Mucosa of descending colon (tissue), 3 donors: ENCODE data around the gene GFOD1. TPM values are rescaled to one million over a fixed set of nuclear protein-coding genes. Genes with fewer than 3 reads are reported as not detected.
"Not testable (repeated sequence)": the region's sequence is repeated elsewhere in the genome, so short reads cannot be mapped to it uniquely, and the experiment has no call there.

ENCODE experiments used
- ATAC-seq: fragments of 200-7000 bp; cut with Tn5 transposase; one replicate; pipeline ENCODE4 v1.9.1; 2020; ENCODE audit warnings: mild to moderate bottlenecking, moderate library complexity
- DNase-seq, 3 donors: peaks; one replicate each; pipeline ENCODE4 v3.0.0-alpha.2; 2020
- H3K36me3 ChIP-seq: fragments of 200-600 bp; one replicate; pipeline ENCODE4 v1.8.0; 2021; ENCODE audit warnings: low read depth, mild to moderate bottlenecking
- H3K4me1 ChIP-seq: fragments of 200-600 bp; one replicate; pipeline ENCODE4 v1.8.0; 2021; ENCODE audit warnings: low read depth, mild to moderate bottlenecking
- H3K4me3 ChIP-seq: fragments of 200-600 bp; one replicate; pipeline ENCODE4 v1.8.0; 2021; ENCODE audit warnings: mild to moderate bottlenecking
- H3K9me3 ChIP-seq: fragments of 200-600 bp; one replicate; pipeline ENCODE4 v1.8.0; 2021; ENCODE audit warnings: mild to moderate bottlenecking
- CTCF ChIP-seq: fragments of 200-600 bp; IDR thresholded peaks from one replicate; pipeline ENCODE4 v1.8.0; 2022; ENCODE audit warnings: antibody characterized with exemption, mild to moderate bottlenecking
- intact Hi-C, 2 donors: fragments of 100-400 bp; cut with DNase I in 1 of 2; cut with micrococcal nuclease in 1 of 2; formaldehyde crosslinking; loops; one replicate each; pipeline versions ENCODE4 v1.11.0 to v1.11.1; 2022; cut with DNase I, micrococcal nuclease
- total RNA-seq, 3 donors: library from RNA; stranded (reverse); fragmentation: NEBNext Ultra II Directional in 2 of 3; extraction: Animal tissue kit (Norgen Biotek cat#: 25700) in 2 of 3; gene quantifications; one replicate each; pipeline versions ENCODE4 v1.2.1 to v1.2.4, GENCODE V29; 2021 to 2023
- donor health status: DM: no; HTN: no; CAD: no; lungs with moderate emphysema.
- donor health status: DM: no; HTN: no; CAD: no.
- donor health status: DM: no; HTN: yes; CAD: no.

Gene GFOD1
- total RNA-seq, 3 donors from 2014 or later: 10.4 to 22.4 (median 13.2) TPM

DNA sequence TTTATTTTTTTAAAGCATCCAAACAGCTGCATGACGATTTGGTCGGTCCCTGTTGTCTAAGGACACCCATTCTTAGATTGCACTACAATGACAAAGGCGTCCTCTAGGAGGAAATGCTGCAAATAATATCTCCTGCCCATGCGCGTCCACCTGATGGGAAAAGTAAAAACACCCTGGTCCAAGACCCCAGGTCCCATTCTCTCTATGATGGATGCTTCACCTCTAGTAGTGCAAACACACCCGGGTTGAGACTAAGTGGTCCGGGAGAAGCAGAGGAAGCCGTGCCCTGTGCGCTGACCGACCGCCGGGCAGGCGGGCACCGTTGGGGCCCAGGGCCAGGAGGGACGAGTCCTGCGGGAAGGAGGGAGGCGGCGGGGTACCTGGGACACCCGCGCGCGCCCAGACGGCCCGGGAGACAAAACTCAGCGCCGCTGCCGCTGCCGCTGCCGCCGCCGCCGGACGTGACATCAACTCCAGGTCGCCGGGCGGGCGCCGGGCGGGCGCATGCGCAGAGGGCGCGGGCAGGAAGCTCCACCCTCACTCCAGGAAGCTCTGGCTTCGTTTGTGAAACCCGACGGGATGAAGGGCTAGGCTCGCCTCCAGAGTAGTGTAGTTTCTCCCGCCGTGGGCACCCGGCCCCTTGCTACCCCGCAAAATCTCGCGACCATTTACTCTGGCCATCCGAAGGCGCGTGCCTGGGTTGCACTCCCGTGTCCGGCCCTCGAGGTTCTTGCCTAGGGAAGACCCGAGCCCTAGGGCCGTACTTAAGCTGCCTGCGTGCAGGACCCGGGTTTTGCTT, 159.1 kb downstream of the GFOD1 start, which contains the start of gene TBC1D7:
TBC1D7 (minus strand) TSS at position 462 of the 799 bp plus-strand sequence. CDS start 1,639 bp downstream, outside the sequence.
- peak within 1 kb of the TSS; percentile 59 for H3K4me3 ChIP-seq
- intact Hi-C loops: no loop called here
- no peaks in the 10 kb centered on the region for H3K9me3 ChIP-seq
- peak; percentile 97 for ATAC-seq
- peak; percentile 93 to 97 (median 96) for DNase-seq
- H3K4me1 ChIP-seq: peaks cover 8% of the 10 kb centered on the region
- no peak for TF ChIP-seq CTCF
- H3K36me3 ChIP-seq: no peaks in the 10 kb centered on the region

DNA sequence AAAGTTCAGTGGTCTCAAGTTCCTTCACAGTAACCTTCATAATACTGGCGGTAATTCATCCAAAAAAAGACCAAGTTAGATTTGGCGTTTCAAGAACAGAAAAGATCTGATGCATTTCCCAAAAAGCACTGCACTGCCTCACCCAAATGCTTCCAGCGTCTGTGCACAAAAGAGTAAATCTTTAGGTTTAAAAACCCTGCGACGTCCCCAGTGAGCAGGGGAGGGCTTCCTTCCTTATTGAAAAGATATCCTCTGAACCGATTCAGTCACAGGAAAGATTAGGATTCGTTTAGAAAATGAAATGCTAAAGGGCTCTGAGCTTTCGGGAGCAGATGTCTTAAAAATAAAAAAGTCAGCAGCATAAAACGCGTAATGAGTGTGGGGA, 159.7 kb downstream of the GFOD1 start:
- no peaks in the 10 kb centered on the region for H3K9me3 ChIP-seq
- DNase-seq (no peak), ATAC-seq (peak; percentile 8)
- peak overlapping the region; percentile 59 for H3K4me3 ChIP-seq
- TF ChIP-seq CTCF: no peak
- intact Hi-C loops: no loop called here
- no peaks in the 10 kb centered on the region for H3K36me3 ChIP-seq
- peaks cover 8% of the 10 kb centered on the region for H3K4me1 ChIP-seq

GRCh38 chr6:13326031-13326586, 161.3 kb downstream of the GFOD1 start:
- ATAC-seq, H3K9me3 ChIP-seq, H3K4me3 ChIP-seq, H3K4me1 ChIP-seq, H3K36me3 ChIP-seq, intact Hi-C loops, DNase-seq: not testable (repeated sequence)

DNA sequence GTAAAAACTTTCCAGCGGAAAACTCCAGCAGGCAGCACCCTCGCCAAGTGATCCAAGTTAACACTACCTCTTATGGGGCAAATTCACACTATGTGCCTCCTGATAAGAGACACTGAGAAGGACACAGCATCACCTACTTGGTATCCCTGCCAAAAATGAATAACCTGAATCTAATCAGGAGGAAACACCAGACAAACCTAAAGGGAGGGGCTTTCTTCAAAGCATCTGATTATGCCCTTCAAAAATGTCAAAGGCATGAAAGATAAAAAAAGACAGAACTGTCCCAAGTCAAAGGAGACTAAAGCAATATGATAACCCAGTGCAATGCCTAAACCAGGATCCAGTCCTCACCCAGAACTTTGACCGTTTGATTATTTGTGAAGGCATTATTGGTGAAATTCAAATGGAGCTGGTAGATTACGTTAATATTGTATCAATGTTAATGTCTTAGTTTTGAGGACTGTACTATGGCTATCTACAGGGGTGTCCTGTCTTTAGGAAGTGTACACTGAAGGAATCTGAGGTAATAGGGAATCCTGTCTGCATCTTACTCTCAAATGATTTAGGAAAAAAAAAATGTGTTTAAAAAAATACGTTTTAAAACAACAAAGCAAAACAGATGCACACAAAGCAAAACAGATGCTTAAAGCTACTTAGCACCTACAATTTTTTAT, 167.4 kb downstream of the GFOD1 start:
- no peak overlapping the region for H3K4me3 ChIP-seq
- no peak for TF ChIP-seq CTCF
- no peak for ATAC-seq
- no peak for DNase-seq
- H3K36me3 ChIP-seq: no peaks in the 10 kb centered on the region
- H3K9me3 ChIP-seq: no peaks in the 10 kb centered on the region
- no peaks in the 10 kb centered on the region for H3K4me1 ChIP-seq
- intact Hi-C loops: no loop called here

DNA sequence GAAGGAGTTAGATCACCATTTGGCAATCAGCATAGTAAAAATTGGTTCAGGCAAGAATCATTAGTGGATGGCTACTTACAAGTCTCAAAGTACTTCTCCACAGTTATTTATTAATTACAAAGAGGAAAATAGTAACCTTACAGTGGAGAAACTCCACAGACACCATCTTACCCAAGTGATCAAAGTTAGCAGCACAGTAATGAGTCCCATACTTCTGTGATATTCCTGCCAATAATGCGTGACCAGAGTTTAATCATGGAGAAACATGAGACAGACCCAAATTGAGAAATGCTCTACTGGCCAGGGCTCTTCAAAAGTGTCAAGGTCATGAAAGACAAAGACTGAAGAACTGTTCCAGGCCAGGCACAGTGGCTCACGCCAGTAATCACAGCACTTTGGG, 168.6 kb downstream of the GFOD1 start:
- no peak overlapping the region for H3K4me3 ChIP-seq
- DNase-seq (no peak), ATAC-seq (no peak)
- H3K4me1 ChIP-seq: no peaks in the 10 kb centered on the region
- intact Hi-C loops: no loop called here
- TF ChIP-seq CTCF: no peak
- H3K9me3 ChIP-seq: no peaks in the 10 kb centered on the region
- H3K36me3 ChIP-seq: no peaks in the 10 kb centered on the region

- Histone ChIP-seq H3K4me3 (no peak overlapping the region), H3K9me3 (no peaks in the 10 kb centered on the region), H3K36me3 (no peaks in the 10 kb centered on the region), H3K4me1 (no peaks in the 10 kb centered on the region)
- TF ChIP-seq CTCF: no peak
- ATAC-seq (no peak), DNase-seq (no peak)
- intact Hi-C loops: no loop called here
Observed at GRCh38 chr6:13315896-13316295, 171.5 kb downstream of the GFOD1 start.
